MV-4-11 (cell line): Measurements from ENCODE around the gene FOXO1.

Experiments used
- DNase-seq: peaks from one replicate; lab custom pipeline; 2025; lab: John Stamatoyannopoulos, UW

FOXO1 gene

DNA sequence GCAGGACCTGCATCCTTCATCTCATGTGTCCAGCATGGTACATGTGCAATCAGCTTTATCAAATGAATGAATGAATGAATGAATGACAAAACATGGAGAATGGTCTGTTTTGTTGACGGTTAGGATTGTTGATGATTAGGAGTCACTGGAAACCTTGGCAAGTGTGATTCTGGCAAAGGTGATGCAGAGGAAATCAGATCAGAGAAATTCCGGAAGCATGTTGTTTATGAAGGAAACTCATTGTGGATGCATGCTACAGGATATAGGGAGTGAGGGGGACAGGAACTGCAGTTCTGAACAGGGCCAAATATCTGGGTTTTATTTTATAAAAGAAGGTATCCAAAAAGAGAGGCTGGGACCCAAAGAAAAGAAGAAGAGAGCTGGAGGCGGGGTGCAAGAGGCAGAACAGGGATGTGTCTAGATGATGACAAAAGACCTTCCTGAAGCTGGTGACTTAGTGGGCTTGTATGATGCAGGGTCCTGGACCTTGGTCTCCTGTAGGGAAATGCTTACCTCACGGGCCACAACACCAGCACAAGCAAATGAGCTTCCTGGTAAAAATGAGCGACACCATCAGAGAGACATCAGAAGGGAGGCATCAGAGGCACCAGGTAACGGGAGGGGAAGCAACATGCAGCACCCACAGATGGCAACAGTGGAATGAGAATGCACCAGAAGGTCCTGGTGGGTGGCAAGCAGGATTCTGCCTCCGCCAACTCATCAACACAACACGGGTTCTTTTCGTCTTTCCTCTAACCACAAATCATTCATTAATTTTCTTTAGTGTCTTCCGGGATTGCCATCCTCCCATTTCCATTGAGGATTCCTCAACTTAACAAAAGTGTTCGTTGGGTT lies 159.6 kb downstream of the FOXO1 start:
- DNase-seq = no peak
